Fibroblast of skin of back (primary cell): ENCODE measurements around the gene TRPC4AP.
"Not testable (repeated sequence)": the region's sequence is repeated elsewhere in the genome, so short reads cannot be mapped to it uniquely, and the experiment has no call there.

Experiments
- DNase-seq: peaks from one replicate; pipeline ENCODE4 v3.0.0-alpha.2; 2013

Gene TRPC4AP

GRCh38 chr20:35101620-35102019 lies 9.0 kb upstream of the TRPC4AP start:
- no peak for DNase-seq

- DNase-seq, result peak; percentile 84
These were observed 769 bp upstream of the TRPC4AP start for GRCh38 chr20:35093267-35093884.

GRCh38 chr20:35091816-35092523 lies 637 bp downstream of the TRPC4AP start:
- peak; percentile 21 for DNase-seq

DNA sequence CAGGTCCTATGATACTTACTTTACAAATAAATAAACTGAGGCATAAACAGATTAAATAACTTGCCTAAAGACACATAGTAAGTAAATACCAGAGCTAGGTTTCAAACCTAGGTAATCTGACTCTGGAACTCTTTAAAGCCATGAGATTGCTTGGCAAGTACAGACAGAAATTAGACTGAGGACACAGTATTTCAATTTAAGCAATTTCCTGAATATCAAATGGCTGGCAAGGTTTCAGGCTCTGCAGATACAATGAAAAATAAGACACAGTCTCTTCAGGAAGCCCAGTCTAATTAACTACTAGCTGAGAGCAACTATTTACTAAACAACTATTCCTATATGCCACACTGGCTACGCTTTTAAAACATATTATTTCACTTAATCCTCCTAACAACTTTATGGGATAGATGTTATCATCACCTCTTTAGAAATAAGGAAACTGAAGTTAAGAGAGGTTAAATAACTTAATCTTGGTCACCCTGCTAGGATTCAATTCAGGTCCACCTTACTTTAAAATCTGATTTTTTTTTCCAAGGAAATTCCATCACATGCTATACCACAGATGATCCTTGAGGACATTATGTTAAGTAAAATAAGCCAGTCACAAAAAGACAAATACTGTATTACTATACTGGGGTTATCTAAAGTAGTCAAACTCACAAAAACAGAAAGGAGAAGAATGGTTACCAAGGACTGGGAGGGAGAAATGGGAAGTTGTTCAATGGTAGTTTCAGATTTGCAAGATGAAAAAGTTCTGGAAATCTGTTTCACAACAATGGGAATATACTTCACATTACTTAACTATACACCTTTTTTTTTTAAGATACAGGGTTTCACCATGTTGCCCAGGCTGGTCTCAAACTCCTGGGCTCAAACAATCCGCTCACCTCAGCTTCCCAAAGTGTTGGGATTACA lies 4.1 kb downstream of the TRPC4AP start:
- no peak for DNase-seq

DNA sequence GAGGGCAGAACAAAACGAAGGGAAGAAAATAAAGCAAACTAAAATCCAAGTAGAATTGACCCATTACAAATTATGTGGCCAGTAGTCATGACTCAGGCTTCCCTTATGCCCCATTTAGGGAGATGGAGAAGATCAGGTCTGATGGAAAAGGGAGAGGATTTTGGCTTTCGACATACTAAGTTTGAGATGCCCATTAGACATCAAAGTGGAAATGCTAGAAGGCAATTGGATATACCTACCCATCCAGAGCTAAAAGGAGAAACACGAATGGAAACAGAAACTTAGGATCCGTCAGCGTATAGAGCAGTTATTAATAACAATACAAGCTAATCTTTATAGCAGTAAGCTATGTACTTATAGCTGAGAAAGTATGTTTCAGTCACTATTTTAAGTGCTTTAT lies 4.8 kb downstream of the TRPC4AP start:
- DNase-seq, result no peak

DNA sequence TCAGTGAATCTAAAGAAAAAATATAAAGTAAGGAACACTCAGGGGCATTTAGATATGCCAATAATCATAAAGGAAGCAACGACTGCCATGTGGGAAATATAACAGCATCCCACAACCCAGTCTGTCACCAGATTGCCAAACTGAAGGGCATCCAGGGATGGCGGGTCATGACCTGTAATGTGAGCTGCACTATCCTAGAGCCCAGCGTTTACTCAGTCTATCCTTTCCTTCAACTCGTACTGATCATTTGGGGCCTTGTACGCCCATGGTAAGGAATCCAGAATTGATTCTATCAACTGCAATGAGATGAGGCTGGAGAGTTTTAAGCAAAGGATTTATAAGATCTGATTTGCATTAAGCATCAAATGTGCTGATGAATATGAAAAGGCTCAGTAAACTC lies 5.3 kb downstream of the TRPC4AP start:
- no peak for DNase-seq

DNA sequence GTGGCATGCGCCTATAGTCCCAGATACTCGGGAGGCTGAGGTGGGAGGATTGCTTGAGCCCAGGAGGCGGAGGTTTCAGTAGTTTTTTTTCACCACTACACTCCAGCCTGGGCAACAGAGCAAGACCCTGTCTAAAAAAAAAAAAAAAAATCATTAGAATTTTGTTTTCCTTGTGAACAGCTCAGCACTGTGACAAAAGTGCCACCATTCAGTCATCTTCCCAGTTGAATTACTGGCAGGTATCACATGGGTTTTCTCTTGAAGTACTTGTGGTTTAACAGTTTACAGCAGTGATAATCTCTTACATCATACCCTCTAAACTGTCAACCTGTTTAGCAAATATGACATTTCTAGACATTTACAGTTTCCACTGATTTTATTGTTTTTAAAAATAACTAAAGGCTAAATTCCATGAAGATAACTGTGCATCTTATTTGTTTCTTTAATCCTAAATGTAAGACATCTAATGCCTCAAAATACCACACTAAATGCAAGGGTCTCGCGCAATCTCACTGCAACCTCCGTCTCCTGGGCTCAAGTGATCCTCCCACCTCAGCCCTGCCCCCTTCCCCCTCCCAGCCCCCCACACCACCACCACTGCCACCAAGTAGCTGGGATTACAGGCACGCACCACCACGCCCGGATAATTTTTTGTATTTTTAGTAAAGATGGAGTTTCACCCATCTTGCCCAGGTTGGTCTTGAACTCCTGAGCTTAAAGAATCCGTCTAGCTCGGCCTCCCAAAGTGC lies 7.0 kb downstream of the TRPC4AP start:
- DNase-seq, result no peak

DNA sequence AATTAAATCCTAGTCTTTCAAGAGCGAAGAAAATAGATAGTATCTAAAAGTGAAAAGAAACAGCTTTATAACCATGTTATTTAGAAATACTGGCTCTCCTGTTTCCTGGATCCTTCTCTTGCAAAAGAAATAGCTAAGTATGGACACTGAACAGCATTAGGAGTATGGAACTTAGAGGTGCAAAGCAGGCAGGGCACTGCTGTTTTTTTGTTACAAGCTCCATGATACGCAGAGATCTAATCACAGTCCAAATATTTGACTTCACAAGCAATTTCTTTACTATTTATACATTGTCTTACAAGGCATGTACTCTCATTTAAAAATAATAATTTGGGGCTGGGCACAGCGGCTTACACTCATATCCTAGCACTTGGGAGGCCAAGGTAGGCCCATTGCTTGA lies 7.6 kb downstream of the TRPC4AP start:
- DNase-seq, result no peak

DNA sequence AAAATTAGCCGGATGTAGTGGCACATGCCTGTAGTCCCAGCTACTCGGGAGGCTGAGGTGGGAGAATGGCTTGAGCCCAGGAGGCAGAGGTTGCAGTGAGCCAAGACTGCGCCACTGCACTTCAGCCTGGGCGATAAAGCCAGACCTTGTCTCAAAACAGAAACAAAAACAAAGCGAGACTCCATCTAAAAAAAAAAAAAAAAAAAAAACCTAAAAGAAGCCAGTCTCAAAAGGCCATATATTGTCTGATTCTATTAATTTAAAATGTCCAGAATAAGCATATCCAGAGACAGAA lies 12.3 kb downstream of the TRPC4AP start:
- not testable (repeated sequence) for DNase-seq

- no peak for DNase-seq
These were observed 12.9 kb downstream of the TRPC4AP start for GRCh38 chr20:35079472-35080347.

DNA sequence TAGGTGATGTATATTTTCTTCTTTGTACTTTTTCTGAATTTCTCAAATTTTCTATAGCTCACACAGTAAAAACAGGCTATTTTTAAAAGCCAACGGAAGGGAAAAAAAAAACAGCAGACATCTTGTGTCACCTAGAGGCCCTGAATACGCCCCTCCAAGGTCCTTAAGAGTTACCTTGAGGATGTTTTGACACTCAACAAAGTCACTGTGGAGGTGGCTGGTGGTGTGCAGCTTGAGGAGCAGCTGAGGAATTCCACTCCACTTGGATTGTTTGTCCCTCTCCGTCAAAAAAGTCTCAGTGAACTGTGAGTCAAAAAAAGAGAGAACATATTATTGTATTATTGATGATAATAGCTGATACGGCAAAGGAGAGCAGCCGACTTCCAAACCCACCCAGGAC lies 14.7 kb downstream of the TRPC4AP start:
- no peak for DNase-seq

DNA sequence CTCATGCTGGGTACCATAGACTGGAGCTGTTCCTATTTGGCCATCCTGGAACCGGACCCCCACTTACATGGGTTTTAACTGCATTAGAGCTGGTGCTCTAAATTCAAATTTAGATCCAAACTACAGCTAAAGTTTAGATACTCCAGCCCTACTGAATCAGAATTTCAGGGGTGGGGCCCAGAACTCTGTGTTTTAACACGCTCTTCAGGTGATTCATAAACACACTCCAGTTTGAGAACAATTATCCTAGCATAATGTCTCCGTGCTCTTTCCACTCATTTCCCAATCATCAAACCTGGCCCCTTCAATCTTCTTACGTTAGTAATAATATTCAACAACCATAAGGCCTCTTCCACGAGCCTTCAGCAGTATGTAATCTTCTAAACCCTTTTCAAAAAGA lies 15.3 kb downstream of the TRPC4AP start:
- DNase-seq, result no peak

DNA sequence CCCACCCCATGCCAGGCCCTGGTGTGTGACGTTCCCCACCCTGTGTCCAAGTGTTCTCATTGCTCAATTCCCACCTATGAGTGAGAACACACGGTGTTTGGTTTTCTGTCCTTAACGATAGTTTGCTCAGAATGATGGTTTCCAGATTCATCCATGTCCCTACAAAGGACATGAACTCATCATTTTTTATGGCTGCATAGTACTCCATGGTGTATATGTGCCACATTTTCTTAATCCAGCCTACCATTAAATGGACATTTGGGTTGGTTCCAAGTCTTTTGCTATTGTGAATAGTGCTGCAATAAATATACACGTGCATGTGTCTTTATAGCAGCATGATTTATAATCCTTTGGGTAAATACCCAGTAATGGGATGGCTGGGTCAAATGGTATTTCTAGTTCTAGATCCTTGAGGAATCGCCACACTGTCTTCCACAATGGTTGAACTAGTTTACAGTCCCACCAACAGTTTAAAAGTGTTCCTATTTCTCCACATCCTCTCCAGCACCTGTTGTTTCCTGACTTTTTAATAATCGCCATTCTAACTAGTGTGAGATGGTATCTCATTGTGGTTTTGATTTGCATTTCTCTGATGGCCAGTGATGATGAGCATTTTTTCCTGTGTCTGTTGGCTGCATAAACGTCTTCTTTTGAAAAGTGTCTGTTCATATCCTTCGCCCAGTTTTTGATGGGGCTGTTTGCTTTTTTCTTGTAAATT lies 21.0 kb downstream of the TRPC4AP start:
- DNase-seq, result not testable (repeated sequence)

DNA sequence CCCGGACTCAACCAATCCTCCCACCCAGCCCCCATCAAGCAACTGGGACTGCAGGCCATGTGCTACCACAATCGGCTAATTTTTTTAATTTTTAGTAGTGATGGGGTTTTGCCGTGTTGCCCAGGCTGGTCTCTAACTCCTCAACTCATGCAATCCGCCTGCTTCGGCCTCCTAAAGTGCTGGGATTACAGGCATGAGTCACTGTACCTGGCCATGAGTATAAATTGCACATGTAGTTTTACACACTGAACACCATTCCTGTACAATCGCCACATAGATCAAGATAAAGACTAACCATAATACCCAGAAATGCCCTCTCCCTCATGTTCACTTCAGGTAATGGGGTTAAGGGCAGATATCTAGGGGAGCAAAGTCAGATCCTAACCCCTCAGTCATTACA lies 26.4 kb downstream of the TRPC4AP start:
- DNase-seq, result no peak

DNA sequence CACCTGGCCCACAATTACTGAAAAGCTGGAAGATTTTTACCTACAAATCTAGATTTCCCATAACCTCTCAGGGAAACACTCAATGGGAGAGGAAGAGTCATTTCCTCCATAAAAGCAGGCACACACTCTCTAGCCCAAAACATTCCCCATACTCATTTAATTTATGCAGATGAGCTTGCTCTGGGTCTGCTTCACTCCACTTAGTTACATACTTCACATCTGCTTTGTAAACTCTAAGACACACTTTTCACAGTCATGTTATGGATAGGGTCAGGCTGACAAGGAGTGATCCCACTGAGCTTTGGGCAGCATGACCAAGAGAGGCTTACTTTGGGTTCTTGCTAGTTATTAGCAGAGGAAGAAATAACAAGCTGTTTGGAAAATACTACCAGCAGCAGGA lies 27.4 kb downstream of the TRPC4AP start:
- no peak for DNase-seq

DNA sequence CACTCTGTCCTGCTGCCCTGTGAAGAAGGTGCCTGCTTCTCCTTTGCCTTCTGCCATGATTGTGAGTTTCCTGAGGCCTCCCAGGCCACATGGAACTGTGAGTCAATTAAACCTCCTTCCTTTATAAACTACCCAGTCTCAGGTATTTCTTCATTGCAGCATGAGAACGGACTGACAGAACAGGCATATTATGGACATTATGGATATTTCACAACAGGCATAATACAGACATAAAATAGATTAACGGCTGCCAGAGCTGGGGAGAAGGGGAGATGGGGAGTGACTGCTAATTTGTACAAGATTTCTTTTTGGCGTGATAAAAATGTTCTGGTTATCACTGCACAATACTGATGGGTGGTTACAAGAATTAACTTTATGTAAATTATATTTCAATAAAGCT lies 29.4 kb downstream of the TRPC4AP start:
- DNase-seq, result no peak

DNA sequence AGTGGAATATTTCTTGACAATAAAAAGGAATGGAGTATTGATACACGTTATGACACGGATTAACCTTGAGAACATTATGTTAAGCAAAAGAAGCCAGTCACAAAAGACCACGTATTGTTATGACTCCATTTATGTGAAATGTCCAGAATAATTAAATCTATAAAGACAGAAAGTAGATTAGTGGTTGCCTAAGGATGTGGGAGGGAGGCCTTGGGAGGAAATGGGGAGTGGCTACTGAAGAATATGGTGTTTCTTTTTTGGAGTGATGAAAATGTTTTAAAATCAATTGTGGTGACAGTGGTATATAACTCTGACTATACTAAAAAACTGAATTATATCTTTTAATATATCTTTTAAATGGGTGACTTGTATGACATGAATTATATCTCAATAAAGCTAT lies 30.1 kb downstream of the TRPC4AP start:
- DNase-seq, result no peak

DNA sequence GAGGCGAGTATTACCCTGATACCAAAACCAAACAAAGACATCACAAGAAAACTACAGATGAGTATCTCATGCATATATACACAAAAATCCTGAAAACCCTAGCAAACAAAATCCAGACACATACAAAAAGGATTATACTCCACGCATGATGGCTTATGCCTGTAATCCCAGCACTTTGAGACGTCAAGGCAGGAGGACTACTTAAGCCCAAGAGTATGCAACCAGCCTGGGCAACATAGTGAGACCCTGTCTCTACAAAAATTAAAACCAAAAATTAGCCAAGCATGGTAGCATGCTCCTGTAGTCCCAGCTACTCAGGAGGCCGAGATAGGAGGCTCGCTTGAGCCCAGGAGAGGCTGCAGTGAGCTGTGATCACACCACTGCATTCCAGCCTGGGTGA lies 32.4 kb downstream of the TRPC4AP start:
- DNase-seq, result no peak

DNA sequence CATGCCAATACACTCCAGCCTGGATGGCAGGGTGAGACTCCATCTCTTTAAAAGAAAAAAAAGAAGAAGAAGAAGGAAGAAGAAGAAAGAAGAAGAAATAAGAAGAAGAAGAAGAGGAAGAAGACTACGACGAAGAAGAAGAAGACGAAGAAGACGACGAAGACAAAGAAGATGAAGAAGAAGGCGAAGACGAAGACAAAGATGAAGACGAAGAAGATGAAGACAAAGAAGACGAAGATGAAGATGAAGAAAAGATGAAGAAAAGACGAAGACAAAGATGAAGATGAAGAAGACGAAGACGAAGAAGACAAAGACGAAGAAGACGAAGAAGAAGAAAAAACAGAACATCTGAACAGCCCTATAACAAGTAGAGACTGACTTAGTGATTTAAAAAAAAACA lies 33.0 kb downstream of the TRPC4AP start:
- DNase-seq, result no peak

DNA sequence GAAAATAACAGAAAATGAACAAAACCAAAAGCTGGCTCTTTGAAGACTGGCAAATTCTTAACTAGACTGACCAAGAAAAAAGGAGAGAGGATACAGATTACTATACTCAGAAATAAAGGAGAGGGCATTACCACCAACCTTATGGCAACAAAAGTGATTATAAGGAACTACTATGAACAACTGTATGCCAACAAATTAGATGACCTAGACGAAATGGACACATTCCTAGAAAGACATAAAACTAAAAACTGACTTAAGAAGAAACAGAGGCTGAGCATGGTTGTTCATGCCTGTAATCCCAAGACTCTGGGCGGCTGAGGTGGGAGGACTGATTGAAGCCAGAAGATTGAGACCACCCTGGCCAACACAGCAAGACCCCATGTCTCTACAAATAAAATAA lies 33.5 kb downstream of the TRPC4AP start:
- DNase-seq, result no peak
